NCI-H1048 (cell line): ENCODE measurements around the gene PLSCR3.

Experiments used
- DNase-seq: peaks from one replicate; lab custom pipeline; 2025; lab: John Stamatoyannopoulos, UW

The PLSCR3 gene

DNA sequence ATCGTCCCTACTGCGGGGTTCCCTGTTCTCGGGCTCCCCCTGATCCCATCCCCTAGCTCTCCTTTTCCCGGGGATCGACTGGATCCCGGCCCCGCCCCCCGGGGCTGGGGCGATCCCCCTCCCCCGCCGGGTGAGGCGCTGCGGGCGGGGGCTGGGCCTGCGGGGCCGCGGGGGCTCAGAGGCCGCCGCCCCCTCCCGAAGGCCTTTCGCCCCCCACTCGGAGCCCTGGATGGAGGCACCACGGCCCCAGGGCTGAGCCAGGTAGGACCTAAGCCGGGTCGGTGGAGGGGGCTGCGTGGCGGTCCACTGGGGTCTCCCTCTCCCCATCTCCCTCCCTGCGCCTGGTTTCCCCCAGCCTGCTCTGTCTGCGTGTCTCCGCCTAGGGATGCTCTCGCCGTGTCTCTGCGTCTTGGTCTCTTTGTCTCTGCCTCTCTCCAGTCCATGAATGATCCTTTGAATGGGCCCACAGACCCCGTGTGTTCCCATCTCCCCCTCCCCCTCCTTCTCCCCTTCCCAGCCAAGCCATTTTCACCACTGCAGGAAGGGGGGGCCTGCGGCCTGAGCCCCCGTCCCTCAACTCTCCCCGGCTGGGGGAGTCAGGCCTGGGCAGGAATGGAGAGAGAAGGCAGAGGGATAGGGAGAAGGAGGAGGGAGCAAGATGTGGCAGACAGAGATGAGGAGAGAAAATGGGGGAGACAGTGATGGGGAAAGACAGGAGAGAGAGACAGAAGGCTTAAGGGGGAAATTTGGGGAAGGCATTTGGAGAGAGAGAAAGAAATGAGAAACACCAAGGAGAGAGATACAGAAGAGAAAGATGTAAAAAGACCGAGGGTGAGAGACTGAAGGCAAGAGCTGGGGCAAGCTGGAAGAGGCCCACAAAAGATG, 11.3 kb upstream of the PLSCR3 start:
- DNase-seq: no peak

- peak; percentile 57 for DNase-seq
Observed at GRCh38 chr17:7404737-7405349, 10.5 kb upstream of the PLSCR3 start.

GRCh38 chr17:7403977-7404736, 9.8 kb upstream of the PLSCR3 start, which contains the start of gene TMEM256:
Gene TMEM256, minus strand, starts transcription at chr17:7404097. Its CDS starts 13 bp downstream, at chr17:7404084.
- DNase-seq: peak; percentile 96

DNA sequence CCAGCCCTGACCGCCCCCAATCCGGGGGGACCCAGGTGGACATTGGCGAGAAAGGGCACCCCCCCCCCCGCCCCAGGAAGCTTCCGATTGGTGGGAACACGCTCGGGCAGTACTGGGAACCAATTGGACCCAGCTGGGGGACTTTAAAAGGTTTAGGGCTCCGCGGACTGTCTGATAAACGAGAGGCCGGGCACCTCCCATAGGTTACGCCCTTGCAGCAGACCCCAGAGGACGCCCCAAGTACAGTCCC, 9.3 kb upstream of the PLSCR3 start:
- DNase-seq: no peak

DNA sequence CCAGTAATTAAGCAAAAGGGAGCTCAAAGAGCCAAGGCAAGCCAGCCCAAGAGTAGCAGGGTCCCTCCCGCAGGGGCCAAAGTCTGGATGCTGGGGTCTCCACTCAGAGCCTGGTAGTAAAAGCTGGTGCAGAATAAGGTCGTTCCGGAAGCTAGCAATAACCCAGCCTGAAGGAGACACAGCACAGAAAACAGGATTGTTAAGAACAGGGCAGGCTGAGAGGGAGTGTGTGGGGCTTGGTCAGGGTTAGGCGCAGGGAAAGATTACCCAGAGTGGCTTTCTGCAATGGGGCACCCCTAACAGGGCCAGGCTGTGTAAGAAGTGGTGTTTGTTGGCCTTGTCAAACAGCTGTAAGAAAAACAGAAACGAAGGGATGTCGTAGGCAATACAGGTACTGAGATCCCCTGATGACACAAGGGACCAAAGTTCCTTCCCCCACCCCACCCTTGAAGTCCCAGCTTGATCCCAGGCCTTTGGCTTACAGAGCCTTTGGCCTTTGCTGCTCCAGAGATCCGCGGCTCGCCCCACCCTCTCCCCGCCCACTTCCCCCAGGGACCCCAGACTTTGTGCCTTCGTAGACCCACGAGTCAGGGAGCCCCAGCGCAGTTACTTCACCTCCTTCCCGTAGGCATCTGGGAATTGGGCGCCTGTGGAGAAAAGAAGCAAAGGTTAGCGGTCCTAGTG, 8.9 kb upstream of the PLSCR3 start:
- DNase-seq: no peak

GRCh38 chr17:7398612-7399011, 4.3 kb upstream of the PLSCR3 start:
- DNase-seq: no peak

DNA sequence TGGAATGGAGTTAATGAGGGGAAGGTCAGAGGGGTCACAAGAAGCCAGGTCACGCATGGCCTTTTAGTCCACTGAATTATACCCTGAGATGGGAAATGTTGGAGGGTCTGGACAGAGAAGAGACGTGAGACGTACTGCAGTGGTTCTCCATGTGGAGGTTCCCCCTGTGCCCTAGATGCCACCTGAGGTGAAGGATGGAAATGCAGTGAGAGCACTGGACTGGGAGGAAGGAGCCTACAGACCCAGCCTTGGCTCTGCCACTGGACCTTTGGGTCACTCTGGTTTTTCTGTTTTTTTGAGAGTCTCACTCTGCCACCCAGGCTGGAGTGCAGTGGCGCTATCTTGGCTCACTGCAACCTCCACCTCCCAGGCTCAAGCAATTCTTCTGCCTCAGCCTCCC, 1.8 kb upstream of the PLSCR3 start:
- no peak for DNase-seq

GRCh38 chr17:7393613-7394451, 493 bp downstream of the PLSCR3 start:
- no peak for DNase-seq

GRCh38 chr17:7392696-7393612, 1.4 kb downstream of the PLSCR3 start:
- DNase-seq: no peak

GRCh38 chr17:7391307-7391706, 3.0 kb downstream of the PLSCR3 start:
- no peak for DNase-seq

- no peak for DNase-seq
Observed at GRCh38 chr17:7389924-7390910, 4.1 kb downstream of the PLSCR3 start.

DNA sequence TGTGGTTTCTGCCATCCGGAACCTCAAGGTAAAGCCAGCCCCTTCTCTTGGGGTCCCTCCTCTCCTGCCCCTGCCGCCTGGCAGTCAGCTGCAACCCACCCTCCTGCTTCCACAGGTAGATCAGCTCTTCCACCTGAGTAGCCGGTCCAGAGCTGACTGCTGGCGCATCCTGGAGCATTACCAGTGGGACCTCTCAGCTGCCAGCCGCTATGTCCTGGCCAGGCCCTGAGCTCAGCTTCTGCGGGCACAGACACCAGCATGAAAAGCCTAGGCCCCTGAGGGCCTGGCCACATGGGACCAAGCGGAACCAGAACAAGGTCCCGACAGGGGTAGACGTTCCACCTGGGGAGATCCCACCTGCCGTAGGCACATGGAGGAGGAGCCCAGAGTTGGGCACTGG, 5.5 kb downstream of the PLSCR3 start:
- no peak for DNase-seq

DNA sequence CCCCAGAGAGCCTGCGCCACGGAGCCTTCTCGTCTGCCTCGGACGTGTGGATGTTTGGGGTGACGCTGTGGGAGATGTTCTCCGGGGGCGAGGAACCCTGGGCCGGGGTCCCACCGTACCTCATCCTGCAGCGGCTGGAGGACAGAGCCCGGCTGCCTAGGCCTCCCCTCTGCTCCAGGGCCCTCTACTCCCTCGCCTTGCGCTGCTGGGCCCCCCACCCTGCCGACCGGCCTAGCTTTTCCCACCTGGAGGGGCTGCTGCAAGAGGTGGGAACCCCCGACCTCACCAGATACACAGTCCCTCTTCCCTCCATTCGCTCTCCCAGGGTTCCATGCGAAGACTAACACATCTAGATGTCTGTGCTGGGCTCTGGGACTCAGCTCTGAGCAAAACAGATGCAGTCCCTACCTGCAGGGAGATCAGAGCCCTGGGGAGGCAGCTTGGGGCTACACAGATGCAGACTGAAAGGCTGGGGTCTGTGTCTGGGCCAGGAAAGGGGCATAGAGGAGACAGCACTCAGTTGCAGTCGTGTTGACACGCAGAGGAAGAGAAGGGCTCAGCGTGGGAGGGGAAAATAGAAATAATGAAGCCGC, 9.7 kb downstream of the PLSCR3 start:
- DNase-seq: no peak

DNA sequence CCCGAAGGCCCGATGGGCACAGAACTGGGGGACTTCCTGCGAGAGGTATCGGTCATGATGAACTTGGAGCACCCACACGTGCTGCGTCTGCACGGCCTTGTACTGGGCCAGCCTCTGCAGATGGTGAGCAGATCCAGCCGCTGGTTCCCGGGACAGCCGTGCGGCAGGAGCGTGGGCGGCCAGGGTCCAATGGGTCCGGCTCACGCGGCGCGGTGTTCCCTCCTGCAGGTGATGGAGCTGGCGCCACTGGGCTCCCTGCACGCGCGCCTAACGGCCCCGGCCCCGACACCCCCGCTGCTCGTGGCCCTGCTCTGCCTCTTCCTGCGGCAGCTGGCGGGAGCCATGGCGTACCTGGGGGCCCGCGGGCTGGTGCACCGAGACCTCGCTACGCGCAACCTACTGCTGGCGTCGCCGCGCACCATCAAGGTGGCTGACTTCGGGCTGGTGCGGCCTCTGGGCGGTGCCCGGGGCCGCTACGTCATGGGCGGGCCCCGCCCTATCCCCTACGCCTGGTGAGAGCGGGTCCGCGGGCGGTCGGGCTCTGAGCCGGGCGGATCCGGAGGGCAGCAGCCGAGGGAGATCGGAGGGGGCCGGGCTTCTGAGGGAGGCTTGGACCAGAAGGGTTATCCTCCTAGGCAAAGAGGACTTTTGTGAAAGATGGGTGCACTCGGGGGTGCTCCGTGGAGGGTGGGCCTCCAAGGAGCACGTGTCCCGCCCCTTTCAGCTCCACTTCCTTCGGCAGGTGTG, 10.4 kb downstream of the PLSCR3 start:
- DNase-seq: no peak

- DNase-seq: no peak
Observed at GRCh38 chr17:7383371-7383741, 11.0 kb downstream of the PLSCR3 start.

DNA sequence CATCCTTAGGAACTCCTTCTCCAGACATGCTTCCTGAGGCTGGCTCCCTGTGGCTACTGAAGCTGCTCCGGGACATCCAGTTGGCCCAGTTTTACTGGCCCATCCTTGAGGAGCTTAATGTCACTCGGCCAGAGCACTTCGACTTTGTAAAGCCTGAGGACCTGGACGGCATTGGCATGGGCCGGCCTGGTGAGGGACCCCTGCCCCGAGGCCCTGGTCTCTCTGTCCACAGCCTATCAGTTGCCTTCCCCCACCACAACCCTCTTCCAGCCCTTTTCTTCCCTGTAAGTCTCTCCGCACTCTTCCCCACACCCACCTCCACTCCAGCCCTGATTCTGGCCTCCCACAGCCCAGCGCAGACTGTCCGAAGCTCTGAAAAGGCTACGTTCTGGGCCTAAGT, 11.4 kb downstream of the PLSCR3 start:
- DNase-seq: no peak

- DNase-seq: no peak
Observed at GRCh38 chr17:7380855-7381683, 13.3 kb downstream of the PLSCR3 start, which contains the start of gene TNK1. Gene TNK1, plus strand, starts transcription at chr17:7381089. Its CDS starts 1,838 bp downstream, at chr17:7382927.
